Liver (tissue), 9 donors: ENCODE measurements around the gene PITX2. TPM values are rescaled to one million over a fixed set of nuclear protein-coding genes. Genes with fewer than 3 reads are reported as not detected.

Source experiments
- DNase-seq: peaks from one replicate; pipeline ENCODE4 v3.0.0-alpha.2; 2017; ENCODE audit warnings: low spot score
- H3K27ac ChIP-seq, 2 donors: one replicate each; pipeline ENCODE4 v1.7.0; 2013; ENCODE audit warnings: inconsistent platforms in 2 of 2, low read length in 2 of 2, control low read depth in 1 of 2, low read depth in 1 of 2, mild to moderate bottlenecking in 1 of 2
- H3K27me3 ChIP-seq, 4 donors: one replicate each; pipeline versions ENCODE4 v1.6.1 to v1.7.0; 2013; ENCODE audit warnings: low read length in 3 of 4, inconsistent platforms in 1 of 4, mild to moderate bottlenecking in 1 of 4, moderate library complexity in 1 of 4; ENCODE audit not compliant: control insufficient read depth in 4 of 4, insufficient read depth in 4 of 4
- H3K36me3 ChIP-seq, 4 donors: one replicate each; pipeline versions ENCODE4 v1.6.1 to v1.7.0; 2013; ENCODE audit warnings: low read length in 3 of 4, mild to moderate bottlenecking in 3 of 4, low read depth in 1 of 4, moderate library complexity in 1 of 4; ENCODE audit not compliant: control insufficient read depth in 4 of 4, insufficient read depth in 3 of 4
- H3K4me1 ChIP-seq, 4 donors: one replicate each; pipeline versions ENCODE4 v1.6.1 to v1.7.0; 2013; ENCODE audit warnings: low read length in 3 of 4, mild to moderate bottlenecking in 3 of 4, moderate library complexity in 1 of 4; ENCODE audit not compliant: control insufficient read depth in 4 of 4, insufficient read depth in 4 of 4
- H3K4me3 ChIP-seq, 3 donors: one replicate each; pipeline versions ENCODE4 v1.6.1 to v1.7.0; 2013; ENCODE audit warnings: low read length in 3 of 3, control low read depth in 1 of 3, low read depth in 1 of 3, mild to moderate bottlenecking in 1 of 3
- H3K9ac ChIP-seq, 2 donors: one replicate each; pipeline ENCODE4 v1.7.0; 2013; ENCODE audit warnings: low read length in 2 of 2, mild to moderate bottlenecking in 2 of 2, moderate library complexity in 2 of 2, control low read depth in 1 of 2, low read depth in 1 of 2
- H3K9me3 ChIP-seq, 4 donors: one replicate each; pipeline versions ENCODE4 v1.6.1 to v1.7.0; 2013; ENCODE audit warnings: low read length in 3 of 4; ENCODE audit not compliant: control insufficient read depth in 4 of 4
- EGR1 ChIP-seq, 2 donors: IDR thresholded peaks; 2 replicates each; pipeline ENCODE4 v1.6.1; 2016 to 2018; ENCODE audit warnings: antibody characterized with exemption in 2 of 2, low read depth in 2 of 2
- FOXA2 ChIP-seq: IDR thresholded peaks from 2 replicates; pipeline ENCODE4 v1.6.1; 2016; ENCODE audit warnings: antibody characterized with exemption
- MAX ChIP-seq: IDR thresholded peaks from 2 replicates; pipeline ENCODE4 v1.6.1; 2016; ENCODE audit warnings: antibody characterized with exemption
- NR2F2 ChIP-seq: IDR thresholded peaks from 2 replicates; pipeline ENCODE4 v1.6.1; 2016; ENCODE audit warnings: antibody characterized with exemption
- REST ChIP-seq: IDR thresholded peaks from 2 replicates; pipeline ENCODE4 v1.6.1; 2016; ENCODE audit warnings: antibody characterized with exemption, mild to moderate bottlenecking
- YY1 ChIP-seq: IDR thresholded peaks from 2 replicates; pipeline ENCODE4 v1.6.1; 2016; ENCODE audit warnings: antibody characterized with exemption, mild to moderate bottlenecking
- WGBS: extraction: QIAGEN DNeasy Blood & Tissue Kit; methylation state at CpG from one replicate; pipeline ENCODE4 v1.1.7; 2013; 5-methylcytosine and 5-hydroxymethylcytosine counted together
- polyA plus RNA-seq, 2 donors: library from polyadenylated mRNA; stranded (reverse) in 1 of 2; unstranded in 1 of 2; fragments of 200-250 nt in 1 of 2; fragments of >200 nt in 1 of 2; fragmentation: Nextera tagmentation in 1 of 2; extraction: Ambion mirVana in 1 of 2; gene quantifications; one replicate each; pipeline versions ENCODE4 v1.2.1 to v1.2.3, GENCODE V29; 2013 to 2015
- total RNA-seq, 2 donors: library from RNA; depleted of rRNA; stranded (reverse); fragments of >200 nt; gene quantifications; one replicate each; pipeline ENCODE4 v1.2.3, GENCODE V29; 2014
- TF ChIP-seq, protein P1 (sequence below): fragments of 150-350 bp; IDR thresholded peaks from 2 replicates; pipeline ENCODE4 v1.5.1; 2017; ENCODE audit warnings: improper control_type of control experiment, low read depth, low read length; ENCODE audit not compliant: missing input control
- donor health status: healthy.
- donor health status: healthy.
- donor health status: healthy.
- donor health status: healthy.
- donor health status: healthy.

The PITX2 gene
- total and polyA plus RNA-seq, 4 donors = 0.06 TPM; not detected in 3

GRCh38 chr4:110640576-110640975 is 17.7 kb upstream of the PITX2 start:
- H3K4me1 ChIP-seq = peaks cover 2 to 12% (median 9%) of the 10 kb centered on the region in 4 donors
- WGBS = 6% methylated on average over 9 of the region's 9 CpGs
- H3K27ac ChIP-seq = no peak overlapping the region
- peaks cover 0 to 11% (median 2%) of the 10 kb centered on the region in 4 donors for H3K9me3 ChIP-seq
- no peak overlapping the region for H3K9ac ChIP-seq
- H3K4me3 ChIP-seq = no peak overlapping the region
- no peaks in the 10 kb centered on the region for H3K36me3 ChIP-seq
- TF ChIP-seq YY1 (no peak), FOXA2 (peak; percentile 32)
- DNase-seq = no peak
- peaks cover 6 to 44% (median 26%) of the 10 kb centered on the region in 4 donors for H3K27me3 ChIP-seq

DNA sequence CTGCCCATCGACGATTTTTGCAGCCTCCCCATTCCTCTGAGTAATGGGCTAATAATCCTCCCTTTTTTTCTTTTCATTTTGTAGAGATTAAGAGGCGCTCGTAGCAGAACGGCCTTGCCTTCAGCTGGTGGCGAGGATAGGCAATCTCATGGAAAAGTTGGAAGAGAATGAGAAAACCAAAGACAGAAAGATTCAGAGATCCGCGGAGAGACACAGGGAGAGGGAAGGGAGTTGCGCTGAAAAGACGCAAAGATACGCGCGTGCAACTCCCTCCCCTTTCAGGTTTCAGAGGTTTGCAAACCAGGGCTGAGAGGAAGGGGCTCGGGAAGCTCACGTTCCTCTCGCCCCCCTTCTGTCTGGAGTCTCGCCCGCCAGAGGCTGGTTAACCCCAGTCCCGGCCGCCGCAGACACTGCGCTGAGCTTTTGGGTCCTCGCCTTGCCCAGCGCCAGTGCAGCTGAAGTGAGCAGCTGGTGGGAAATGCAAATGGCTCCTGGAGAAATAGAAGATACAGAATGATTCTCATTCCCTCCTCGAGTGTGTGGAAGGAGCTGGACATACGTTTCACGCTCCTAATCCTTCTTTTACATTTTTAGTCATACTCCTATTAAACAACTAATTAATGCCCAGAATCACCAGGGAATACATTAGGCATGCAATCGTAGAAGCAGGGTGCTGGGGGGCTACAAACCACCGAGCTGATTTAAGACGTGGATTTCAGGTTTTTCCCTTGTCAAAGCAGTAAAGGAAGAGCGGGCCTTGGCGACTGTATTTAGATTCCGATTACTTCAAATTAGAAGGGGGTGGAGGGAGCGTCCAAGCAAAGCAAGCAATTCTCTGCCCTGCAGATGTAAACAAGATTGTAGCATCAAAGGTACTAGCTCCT is 16.6 kb upstream of the PITX2 start:
- H3K4me1 ChIP-seq = peaks cover 2 to 12% (median 9%) of the 10 kb centered on the region in 4 donors

More for the DNA sequence above, 16.6 kb upstream of the PITX2 start:
- TF ChIP-seq MAX = no peak
- TF ChIP-seq FOXA2 = no peak
- TF ChIP-seq NR2F2 = no peak
- no peak for TF ChIP-seq EGR1 (IDR thresholded peaks at IDR 0.05; ENCODE audit: low read depth in 2 of 2)
- TF ChIP-seq REST = no peak
- TF ChIP-seq YY1 = no peak
- TF ChIP-seq, protein P1, sequence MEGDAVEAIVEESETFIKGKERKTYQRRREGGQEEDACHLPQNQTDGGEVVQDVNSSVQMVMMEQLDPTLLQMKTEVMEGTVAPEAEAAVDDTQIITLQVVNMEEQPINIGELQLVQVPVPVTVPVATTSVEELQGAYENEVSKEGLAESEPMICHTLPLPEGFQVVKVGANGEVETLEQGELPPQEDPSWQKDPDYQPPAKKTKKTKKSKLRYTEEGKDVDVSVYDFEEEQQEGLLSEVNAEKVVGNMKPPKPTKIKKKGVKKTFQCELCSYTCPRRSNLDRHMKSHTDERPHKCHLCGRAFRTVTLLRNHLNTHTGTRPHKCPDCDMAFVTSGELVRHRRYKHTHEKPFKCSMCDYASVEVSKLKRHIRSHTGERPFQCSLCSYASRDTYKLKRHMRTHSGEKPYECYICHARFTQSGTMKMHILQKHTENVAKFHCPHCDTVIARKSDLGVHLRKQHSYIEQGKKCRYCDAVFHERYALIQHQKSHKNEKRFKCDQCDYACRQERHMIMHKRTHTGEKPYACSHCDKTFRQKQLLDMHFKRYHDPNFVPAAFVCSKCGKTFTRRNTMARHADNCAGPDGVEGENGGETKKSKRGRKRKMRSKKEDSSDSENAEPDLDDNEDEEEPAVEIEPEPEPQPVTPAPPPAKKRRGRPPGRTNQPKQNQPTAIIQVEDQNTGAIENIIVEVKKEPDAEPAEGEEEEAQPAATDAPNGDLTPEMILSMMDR = no peak
- H3K27ac ChIP-seq = no peak overlapping the region
- peaks cover 0 to 11% (median 2%) of the 10 kb centered on the region in 4 donors for H3K9me3 ChIP-seq
- WGBS = 8% methylated on average over 34 of the region's 34 CpGs
- H3K27me3 ChIP-seq = peaks cover 6 to 47% (median 29%) of the 10 kb centered on the region in 4 donors
- H3K36me3 ChIP-seq = no peaks in the 10 kb centered on the region
- no peak for DNase-seq
- H3K9ac ChIP-seq = no peak overlapping the region
- no peak overlapping the region for H3K4me3 ChIP-seq
